Fibroblast of peridontal ligament (primary cell): ENCODE results near the gene LYRM1.
"Not testable (repeated sequence)": the region's sequence is repeated elsewhere in the genome, so short reads cannot be mapped to it uniquely, and the experiment has no call there.

Source experiments
- DNase-seq: peaks from one replicate; pipeline ENCODE4 v3.0.0-alpha.2; 2010; ENCODE audit errors: extremely low read depth

LYRM1 gene

GRCh38 chr16:20973201-20973600, 72.6 kb downstream of the LYRM1 start:
- DNase-seq, result not testable (repeated sequence)
